ENCODE data around the gene NPAS2. TPM values are rescaled to one million over a fixed set of nuclear protein-coding genes. Genes with fewer than 3 reads are reported as not detected.

Gene NPAS2
- polyA plus RNA-seq, 6 donors from 2014 or later, result not detected

- H3K36me3 Mint-ChIP-seq, result no peaks in the 10 kb centered on the region
- DNase-seq, result no peak
- H3K27me3 Mint-ChIP-seq, result no peaks in the 10 kb centered on the region
- no peak overlapping the region for H3K4me3 Mint-ChIP-seq
- ATAC-seq (ENCODE audit: low read depth in 2 of 2), result no peak
- no peaks in the 10 kb centered on the region for H3K9me3 Mint-ChIP-seq
- H3K4me1 Mint-ChIP-seq, result no peaks in the 10 kb centered on the region
- H3K27ac Mint-ChIP-seq, result peak overlapping the region in 2 of 6 donors; percentile 26 to 52
These were observed 206.3 kb downstream of the NPAS2 start for GRCh38 chr2:101026253-101026701.

DNA sequence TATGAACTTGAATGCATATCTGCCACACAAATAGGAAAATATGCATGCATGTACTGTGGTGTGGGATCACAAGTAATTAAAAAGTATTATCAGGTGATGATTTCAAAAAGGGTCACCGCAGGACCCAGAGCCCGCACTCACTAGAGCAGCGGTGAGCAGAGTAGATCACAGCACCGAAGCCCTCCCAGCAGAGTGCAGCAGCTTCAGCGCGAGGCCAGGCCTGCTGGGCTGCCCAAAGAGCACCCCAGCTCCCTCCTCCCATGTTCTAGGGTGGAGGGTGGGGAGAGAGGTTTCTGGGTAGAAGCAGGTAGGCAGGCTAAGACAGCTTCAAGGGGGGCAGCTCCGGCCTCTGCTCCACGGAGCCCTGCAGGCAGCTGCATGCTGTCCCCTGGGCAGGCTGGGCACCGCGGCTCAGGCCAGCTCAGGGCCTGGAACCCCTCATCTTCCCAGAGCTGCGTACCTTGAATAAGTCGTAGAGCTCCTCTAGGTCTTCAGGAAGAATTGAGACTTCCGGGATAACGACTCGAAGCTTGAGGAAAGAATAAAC, 207.1 kb downstream of the NPAS2 start:
- no peaks in the 10 kb centered on the region for H3K36me3 Mint-ChIP-seq
- peak overlapping the region in 1 of 6 donors; percentile 26 for H3K27ac Mint-ChIP-seq
- DNase-seq, result no peak
- H3K4me3 Mint-ChIP-seq, result no peak overlapping the region
- H3K9me3 Mint-ChIP-seq, result no peaks in the 10 kb centered on the region
- no peaks in the 10 kb centered on the region for H3K27me3 Mint-ChIP-seq
- no peak for ATAC-seq (ENCODE audit: low read depth in 2 of 2)
- H3K4me1 Mint-ChIP-seq, result no peaks in the 10 kb centered on the region

- H3K4me1 Mint-ChIP-seq, result no peaks in the 10 kb centered on the region
- no peaks in the 10 kb centered on the region for H3K9me3 Mint-ChIP-seq
- H3K36me3 Mint-ChIP-seq, result no peaks in the 10 kb centered on the region
- H3K4me3 Mint-ChIP-seq, result no peak overlapping the region
- peaks cover 0 to 2% (median 0%) of the 10 kb centered on the region in 3 donors for H3K27me3 Mint-ChIP-seq
- ATAC-seq (ENCODE audit: low read depth in 2 of 2) (no peak), DNase-seq (no peak)
- no peak overlapping the region for H3K27ac Mint-ChIP-seq
These were observed 207.9 kb downstream of the NPAS2 start for GRCh38 chr2:101027852-101028251.

DNA sequence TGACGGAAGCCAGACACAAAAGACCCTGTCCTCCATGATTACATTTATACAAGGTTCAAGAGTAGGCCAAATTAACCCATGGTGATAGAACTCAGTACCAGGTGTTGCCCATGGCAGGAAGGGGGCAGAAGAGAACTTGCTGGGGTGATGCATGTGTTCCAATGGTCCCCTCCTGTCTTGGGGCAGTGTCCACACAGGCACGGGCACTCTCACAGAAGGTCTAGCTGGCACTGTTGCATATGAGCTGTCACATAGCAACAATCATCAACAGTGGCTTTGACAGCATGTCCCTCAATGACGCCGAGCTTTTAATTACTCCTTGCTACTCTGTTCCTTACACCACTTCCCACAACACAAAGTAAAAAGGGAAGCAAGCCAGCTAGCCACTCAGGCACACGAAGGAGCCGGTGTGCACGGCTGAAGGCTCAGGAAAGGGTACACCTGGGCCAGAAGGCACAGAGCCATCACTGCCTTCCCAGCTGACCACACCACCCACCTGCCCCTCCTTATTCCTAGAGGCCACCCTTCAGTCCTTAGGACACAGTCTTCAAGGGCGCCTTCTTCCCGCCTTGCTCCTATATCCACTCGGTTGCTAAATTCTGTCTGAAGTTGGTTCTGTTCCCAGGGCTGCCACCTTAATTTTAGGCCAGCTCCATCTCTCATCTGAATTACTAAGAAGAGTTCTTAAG, 211.1 kb downstream of the NPAS2 start:
- no peak for ATAC-seq (ENCODE audit: low read depth in 2 of 2)
- H3K4me3 Mint-ChIP-seq, result no peak overlapping the region
- H3K27me3 Mint-ChIP-seq, result peaks cover 0 to 7% (median 0%) of the 10 kb centered on the region in 3 donors
- H3K27ac Mint-ChIP-seq, result no peak overlapping the region
- no peak for DNase-seq
- no peaks in the 10 kb centered on the region for H3K9me3 Mint-ChIP-seq
- no peaks in the 10 kb centered on the region for H3K4me1 Mint-ChIP-seq
- H3K36me3 Mint-ChIP-seq, result no peaks in the 10 kb centered on the region

DNA sequence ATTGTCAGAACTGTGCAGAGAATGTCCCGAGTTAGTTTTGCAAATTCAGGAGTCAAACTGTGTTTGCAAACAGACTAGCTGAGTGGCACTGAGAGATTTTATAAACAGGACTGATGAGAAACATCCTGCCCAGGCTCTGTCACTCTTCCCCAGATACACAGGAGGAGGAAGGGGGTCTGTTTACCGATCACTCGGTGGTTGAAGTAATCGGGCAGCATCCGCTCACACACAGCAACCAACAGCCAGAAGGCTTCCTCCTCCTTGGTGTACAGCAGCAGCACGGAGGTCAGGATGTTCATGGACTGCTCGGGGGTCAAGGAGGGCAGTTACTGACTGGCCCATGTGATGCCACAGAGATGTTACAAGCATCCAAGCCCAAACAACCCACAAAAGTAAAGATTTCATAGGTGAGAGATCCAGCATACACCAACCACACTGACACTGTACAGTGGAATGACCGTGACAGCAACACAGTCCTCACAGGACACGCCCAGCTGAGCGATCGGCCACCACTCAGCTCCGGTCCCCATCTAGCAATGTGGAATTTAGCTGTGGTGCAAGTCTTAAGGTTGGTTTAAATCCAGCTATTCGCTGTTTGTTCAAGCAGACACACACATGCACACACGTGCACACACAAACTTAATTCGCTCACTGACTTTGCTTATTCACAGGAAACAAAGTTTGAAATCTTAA, 212.3 kb downstream of the NPAS2 start:
- Mint-ChIP-seq H3K4me3 (no peak overlapping the region), H3K9me3 (no peaks in the 10 kb centered on the region), H3K27me3 (peaks cover 0 to 7% (median 0%) of the 10 kb centered on the region in 3 donors), H3K36me3 (no peaks in the 10 kb centered on the region), H3K4me1 (no peaks in the 10 kb centered on the region), H3K27ac (no peak overlapping the region)
- no peak for ATAC-seq (ENCODE audit: low read depth in 2 of 2)
- no peak for DNase-seq

GRCh38 chr2:101036562-101036961, 216.6 kb downstream of the NPAS2 start:
- H3K27ac Mint-ChIP-seq, result no peak overlapping the region
- H3K9me3 Mint-ChIP-seq, result no peaks in the 10 kb centered on the region
- no peak overlapping the region for H3K4me3 Mint-ChIP-seq
- DNase-seq (no peak), ATAC-seq (ENCODE audit: low read depth in 2 of 2) (no peak)
- peaks cover 0 to 13% (median 0%) of the 10 kb centered on the region in 3 donors for H3K27me3 Mint-ChIP-seq
- H3K4me1 Mint-ChIP-seq, result no peaks in the 10 kb centered on the region
- H3K36me3 Mint-ChIP-seq, result no peaks in the 10 kb centered on the region

DNA sequence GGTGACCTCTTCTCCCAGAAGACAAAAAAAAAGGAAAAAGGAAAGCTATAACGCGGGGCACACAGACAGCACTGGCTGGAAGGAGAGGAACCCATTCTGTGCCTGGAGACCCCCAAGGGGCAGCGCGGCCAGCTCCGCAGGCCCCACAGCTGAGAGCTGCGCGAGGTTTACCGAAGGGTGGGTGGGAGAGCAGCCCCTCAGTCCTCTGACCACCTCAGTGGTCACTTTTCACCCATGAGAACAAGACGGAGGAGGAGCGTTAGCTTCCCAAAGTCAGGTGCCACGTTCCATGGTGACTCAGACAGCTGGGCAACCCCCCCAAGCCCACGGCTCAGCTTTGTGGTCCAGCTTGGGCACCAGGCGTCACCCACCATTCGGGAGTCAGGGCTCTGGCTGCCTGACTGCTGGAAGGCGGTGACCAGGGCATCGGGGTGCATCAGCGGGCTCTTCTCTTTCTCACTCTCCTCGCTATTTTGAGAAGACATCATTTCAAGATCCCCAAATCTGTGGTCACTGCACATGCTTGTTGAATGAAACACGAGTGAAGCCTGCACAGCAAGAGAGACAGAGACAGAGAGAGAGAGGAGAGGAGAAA, 217.3 kb downstream of the NPAS2 start:
- ATAC-seq (ENCODE audit: low read depth in 2 of 2) (no peak), DNase-seq (no peak)
- H3K27me3 Mint-ChIP-seq, result peaks cover 0 to 13% (median 0%) of the 10 kb centered on the region in 3 donors
- no peaks in the 10 kb centered on the region for H3K4me1 Mint-ChIP-seq
- H3K9me3 Mint-ChIP-seq, result no peaks in the 10 kb centered on the region
- H3K27ac Mint-ChIP-seq, result no peak overlapping the region
- no peaks in the 10 kb centered on the region for H3K36me3 Mint-ChIP-seq
- no peak overlapping the region for H3K4me3 Mint-ChIP-seq

GRCh38 chr2:101038455-101039255, 218.7 kb downstream of the NPAS2 start:
- Mint-ChIP-seq H3K4me3 (no peak overlapping the region), H3K27me3 (peaks cover 0 to 6% (median 0%) of the 10 kb centered on the region in 3 donors), H3K27ac (peak overlapping the region in 2 of 6 donors; percentile 33 to 69), H3K4me1 (no peaks in the 10 kb centered on the region), H3K36me3 (no peaks in the 10 kb centered on the region), H3K9me3 (no peaks in the 10 kb centered on the region)
- ATAC-seq (ENCODE audit: low read depth in 2 of 2) (no peak), DNase-seq (no peak)

DNA sequence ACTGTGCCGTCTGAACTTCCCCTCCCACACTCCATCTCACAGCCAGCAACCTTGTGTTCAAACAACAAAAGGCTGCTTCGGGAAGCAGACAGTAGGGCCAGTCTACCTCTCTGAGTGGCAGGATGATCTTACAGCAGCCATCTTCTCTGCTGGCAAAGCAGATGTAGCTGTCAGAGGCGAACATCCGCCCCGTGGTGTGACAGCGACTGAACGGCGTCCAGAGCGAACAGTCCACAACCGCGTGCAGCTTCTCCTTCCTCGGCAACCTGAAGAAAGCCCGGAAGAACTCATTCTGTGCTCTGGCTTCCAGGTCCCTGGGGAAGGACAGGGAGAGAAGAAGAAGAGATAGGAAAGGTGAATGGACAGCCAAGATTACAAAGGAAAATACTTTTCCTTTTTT, 220.1 kb downstream of the NPAS2 start:
- peaks cover 0 to 3% (median 2%) of the 10 kb centered on the region in 3 donors for H3K4me1 Mint-ChIP-seq
- H3K9me3 Mint-ChIP-seq, result no peaks in the 10 kb centered on the region
- H3K36me3 Mint-ChIP-seq, result no peaks in the 10 kb centered on the region
- ATAC-seq (ENCODE audit: low read depth in 2 of 2) (no peak), DNase-seq (no peak)
- no peak overlapping the region for H3K4me3 Mint-ChIP-seq
- no peak overlapping the region for H3K27ac Mint-ChIP-seq
- peaks cover 0 to 6% (median 0%) of the 10 kb centered on the region in 3 donors for H3K27me3 Mint-ChIP-seq

DNA sequence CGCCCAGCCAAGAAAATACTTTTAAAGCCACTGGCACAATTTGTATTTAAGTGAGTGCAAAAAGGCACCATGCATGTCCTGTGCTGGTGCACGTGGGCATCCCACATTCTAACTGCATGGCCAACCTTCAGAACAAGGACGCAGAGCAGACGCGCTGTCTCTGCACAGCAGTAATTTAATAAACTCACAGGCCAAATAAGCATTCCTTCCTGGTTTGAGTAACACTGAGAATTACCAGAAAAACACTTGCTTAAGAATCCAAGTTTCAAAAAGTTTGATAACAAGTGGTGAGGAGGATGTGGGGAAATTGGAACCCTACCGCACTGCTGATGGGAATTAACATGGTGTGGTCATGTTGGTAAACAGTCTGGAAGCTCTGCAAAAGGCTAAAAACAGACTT, 220.8 kb downstream of the NPAS2 start:
- Mint-ChIP-seq H3K9me3 (no peaks in the 10 kb centered on the region), H3K4me3 (no peak overlapping the region), H3K27ac (no peak overlapping the region), H3K4me1 (peaks cover 0 to 3% (median 2%) of the 10 kb centered on the region in 3 donors), H3K36me3 (no peaks in the 10 kb centered on the region), H3K27me3 (peaks cover 0 to 6% (median 0%) of the 10 kb centered on the region in 3 donors)
- ATAC-seq (ENCODE audit: low read depth in 2 of 2) (no peak), DNase-seq (no peak)

DNA sequence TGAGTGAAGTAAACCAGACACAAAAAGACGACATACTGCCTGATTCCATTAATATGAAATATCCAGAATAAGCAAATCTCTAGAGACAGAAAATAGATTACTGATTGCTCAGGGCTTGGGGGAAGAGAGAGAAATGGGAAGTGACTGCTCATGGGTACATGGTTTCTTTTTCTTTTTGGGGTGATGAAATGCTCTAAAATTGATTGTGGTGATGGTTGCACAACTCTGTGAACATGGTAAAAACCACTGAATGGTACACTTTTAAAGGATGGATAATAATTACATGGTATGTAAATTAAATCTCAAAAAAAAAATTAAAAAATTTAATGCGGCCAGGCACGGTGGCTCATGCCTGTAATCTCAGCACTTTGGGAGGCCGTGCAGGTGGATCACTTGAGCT, 221.5 kb downstream of the NPAS2 start:
- H3K27me3 Mint-ChIP-seq, result peaks cover 0 to 6% (median 0%) of the 10 kb centered on the region in 3 donors
- H3K27ac Mint-ChIP-seq, result no peak overlapping the region
- no peak for DNase-seq
- no peaks in the 10 kb centered on the region for H3K9me3 Mint-ChIP-seq
- no peak for ATAC-seq (ENCODE audit: low read depth in 2 of 2)
- no peak overlapping the region for H3K4me3 Mint-ChIP-seq
- H3K4me1 Mint-ChIP-seq, result peaks cover 0 to 3% (median 2%) of the 10 kb centered on the region in 3 donors
- H3K36me3 Mint-ChIP-seq, result no peaks in the 10 kb centered on the region

- H3K27me3 Mint-ChIP-seq, result peaks cover 0 to 4% (median 0%) of the 10 kb centered on the region in 3 donors
- H3K27ac Mint-ChIP-seq, result no peak overlapping the region
- ATAC-seq (ENCODE audit: low read depth in 2 of 2), result no peak
- no peak overlapping the region for H3K4me3 Mint-ChIP-seq
- no peaks in the 10 kb centered on the region for H3K36me3 Mint-ChIP-seq
- peaks cover 0 to 4% (median 0%) of the 10 kb centered on the region in 7 donors for H3K9me3 Mint-ChIP-seq
- H3K4me1 Mint-ChIP-seq, result peaks cover 0 to 3% (median 2%) of the 10 kb centered on the region in 3 donors
- DNase-seq, result no peak
These were observed 225.4 kb downstream of the NPAS2 start for GRCh38 chr2:101045330-101045729.

Data from naive B cell (primary cell).